ENCODE results near the gene GRIFIN. TPM values are rescaled to one million over a fixed set of nuclear protein-coding genes. Genes with fewer than 3 reads are reported as not detected.
A peak's percentile ranks its signal among the peaks of the same experiment; 100 is the strongest.

Gene GRIFIN
- total RNA-seq, 6 donors from 2014 or later, result not detected

DNA sequence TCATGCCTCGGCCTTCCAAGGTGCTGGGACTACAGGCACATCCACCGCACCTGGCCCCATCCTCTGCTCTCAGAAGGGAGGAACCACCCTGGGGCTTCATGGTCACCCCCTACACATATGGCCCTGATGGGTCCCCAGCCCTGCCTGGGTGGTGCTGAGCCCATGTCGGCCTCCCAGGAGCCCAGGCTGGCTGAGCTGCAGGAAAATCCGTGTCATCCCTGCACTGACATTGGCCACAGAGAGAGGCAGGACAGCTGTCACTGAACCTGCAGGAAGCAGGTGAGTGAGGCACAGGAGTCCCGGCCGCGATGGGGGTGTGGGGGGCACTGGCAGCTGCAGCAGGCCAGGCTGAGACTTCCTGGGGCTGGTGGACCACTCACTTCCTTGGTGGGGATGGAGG lies 8.0 kb downstream of the GRIFIN start:
- 67% methylated on average over 5 of the region's 7 CpGs; no CpG with 5 or more reads in 1 of the 2 donors for WGBS, 2 donors
- Histone ChIP-seq H3K9me3 (no peaks in the 10 kb centered on the region), H3K27me3 (no peaks in the 10 kb centered on the region), H3K4me1 (peaks cover 7 to 15% (median 11%) of the 10 kb centered on the region in 4 donors), H3K27ac (no peak overlapping the region), H3K36me3 (no peaks in the 10 kb centered on the region), H3K4me3 (no peak overlapping the region)
- TF ChIP-seq POLR2A (IDR thresholded peaks at IDR 0.05) (no peak), EP300 (IDR thresholded peaks at IDR 0.05) (no peak), POLR2AphosphoS5 (IDR thresholded peaks at IDR 0.05) (no peak)
- TF ChIP-seq, protein P1, sequence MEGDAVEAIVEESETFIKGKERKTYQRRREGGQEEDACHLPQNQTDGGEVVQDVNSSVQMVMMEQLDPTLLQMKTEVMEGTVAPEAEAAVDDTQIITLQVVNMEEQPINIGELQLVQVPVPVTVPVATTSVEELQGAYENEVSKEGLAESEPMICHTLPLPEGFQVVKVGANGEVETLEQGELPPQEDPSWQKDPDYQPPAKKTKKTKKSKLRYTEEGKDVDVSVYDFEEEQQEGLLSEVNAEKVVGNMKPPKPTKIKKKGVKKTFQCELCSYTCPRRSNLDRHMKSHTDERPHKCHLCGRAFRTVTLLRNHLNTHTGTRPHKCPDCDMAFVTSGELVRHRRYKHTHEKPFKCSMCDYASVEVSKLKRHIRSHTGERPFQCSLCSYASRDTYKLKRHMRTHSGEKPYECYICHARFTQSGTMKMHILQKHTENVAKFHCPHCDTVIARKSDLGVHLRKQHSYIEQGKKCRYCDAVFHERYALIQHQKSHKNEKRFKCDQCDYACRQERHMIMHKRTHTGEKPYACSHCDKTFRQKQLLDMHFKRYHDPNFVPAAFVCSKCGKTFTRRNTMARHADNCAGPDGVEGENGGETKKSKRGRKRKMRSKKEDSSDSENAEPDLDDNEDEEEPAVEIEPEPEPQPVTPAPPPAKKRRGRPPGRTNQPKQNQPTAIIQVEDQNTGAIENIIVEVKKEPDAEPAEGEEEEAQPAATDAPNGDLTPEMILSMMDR (IDR thresholded peaks at IDR 0.05), result no peak
- DNase-seq (peak in 1 of 2 donors; percentile 56), ATAC-seq (ENCODE audit: low FRiP score in 2 of 2) (peak in 1 of 2 donors; percentile 6)

DNA sequence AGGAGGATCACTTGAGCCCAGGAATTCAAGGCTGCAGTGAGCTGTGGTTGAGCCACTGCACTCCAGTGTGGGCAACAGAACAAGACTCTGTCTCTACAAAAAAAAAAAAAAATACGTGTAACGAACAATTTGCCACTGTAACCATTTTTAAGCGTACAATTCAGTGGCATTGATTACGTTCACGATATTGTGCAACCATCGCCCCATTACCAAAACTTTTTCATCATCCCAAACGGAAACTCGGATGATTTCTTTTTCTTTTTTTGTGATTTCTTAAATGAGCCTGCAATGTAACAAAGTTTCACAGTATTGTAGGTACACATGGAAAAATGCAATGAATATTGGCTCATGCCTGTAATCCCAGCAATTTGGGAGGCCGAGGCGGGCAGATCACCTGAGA lies 9.5 kb downstream of the GRIFIN start:
- no peak overlapping the region for H3K4me3 ChIP-seq
- no peak for TF ChIP-seq EP300 (IDR thresholded peaks at IDR 0.05)
- no peak for TF ChIP-seq POLR2A (IDR thresholded peaks at IDR 0.05)
- TF ChIP-seq, protein P1 (IDR thresholded peaks at IDR 0.05), result no peak
- no peak for TF ChIP-seq POLR2AphosphoS5 (IDR thresholded peaks at IDR 0.05)
- 83 to 91% methylated on average over 10 of the region's 10 CpGs for WGBS, 2 donors

DNA sequence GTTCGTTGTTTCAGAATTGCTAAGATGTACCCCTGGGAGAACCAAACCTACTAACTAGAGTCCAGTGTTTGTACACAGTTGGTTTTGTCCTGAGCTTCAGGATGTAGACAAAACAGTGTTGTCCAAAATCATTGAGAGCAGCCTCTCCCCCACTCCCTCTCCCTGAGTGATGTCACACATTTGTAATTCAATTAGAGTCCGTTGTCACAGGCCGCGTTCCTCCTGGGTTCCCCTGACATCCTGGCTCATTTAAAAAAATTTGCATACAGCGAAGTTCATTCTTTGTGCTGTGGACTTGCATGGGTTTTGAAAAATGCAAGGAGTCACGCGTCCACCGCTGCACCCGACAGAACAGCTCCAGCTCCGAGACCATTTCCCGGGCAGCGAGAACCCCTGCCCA lies 10.3 kb downstream of the GRIFIN start:
- ATAC-seq (ENCODE audit: low FRiP score in 2 of 2) (no peak), DNase-seq (no peak)
- H3K27me3 ChIP-seq, result no peaks in the 10 kb centered on the region
- no peak overlapping the region for H3K27ac ChIP-seq
- no peaks in the 10 kb centered on the region for H3K9me3 ChIP-seq
- no peak overlapping the region for H3K4me3 ChIP-seq
- no peaks in the 10 kb centered on the region for H3K36me3 ChIP-seq
- WGBS, 2 donors, result 80 to 85% methylated on average over 12 of the region's 12 CpGs
- TF ChIP-seq EP300 (IDR thresholded peaks at IDR 0.05) (no peak), POLR2AphosphoS5 (IDR thresholded peaks at IDR 0.05) (no peak), POLR2A (IDR thresholded peaks at IDR 0.05) (no peak)
- TF ChIP-seq, protein P1 (IDR thresholded peaks at IDR 0.05), result no peak
- H3K4me1 ChIP-seq, result peaks cover 0 to 5% (median 2%) of the 10 kb centered on the region in 4 donors

More for the DNA sequence above, 9.5 kb downstream of the GRIFIN start:
- ATAC-seq (ENCODE audit: low FRiP score in 2 of 2) (no peak), DNase-seq (no peak)
- H3K27ac ChIP-seq, result no peak overlapping the region
- H3K27me3 ChIP-seq, result no peaks in the 10 kb centered on the region
- H3K36me3 ChIP-seq, result no peaks in the 10 kb centered on the region
- no peaks in the 10 kb centered on the region for H3K9me3 ChIP-seq
- H3K4me1 ChIP-seq, result peaks cover 6 to 12% (median 9%) of the 10 kb centered on the region in 4 donors

DNA sequence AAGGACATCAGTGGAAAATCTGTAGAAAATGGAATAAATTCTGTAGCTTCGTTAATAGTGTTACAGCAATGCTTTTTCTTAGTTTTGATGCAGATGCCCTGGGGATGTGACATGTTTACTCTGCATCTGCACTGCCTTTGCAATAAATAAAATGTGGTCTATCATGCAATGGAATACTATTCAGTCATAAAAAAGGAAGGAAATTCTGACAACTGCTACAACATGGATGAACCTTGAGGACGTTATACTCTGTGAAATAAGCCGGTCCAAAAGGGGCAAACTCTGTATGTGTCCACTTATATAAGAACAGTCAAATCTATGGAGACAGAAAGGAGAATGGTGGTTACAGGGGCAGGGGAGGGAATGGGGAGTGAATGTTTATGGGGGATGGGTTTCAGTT lies 13.5 kb downstream of the GRIFIN start:
- no peak overlapping the region for H3K4me3 ChIP-seq
- DNase-seq (no peak), ATAC-seq (ENCODE audit: low FRiP score in 2 of 2) (no peak)
- no peaks in the 10 kb centered on the region for H3K27me3 ChIP-seq
- H3K9me3 ChIP-seq, result no peaks in the 10 kb centered on the region
- H3K4me1 ChIP-seq, result no peaks in the 10 kb centered on the region
- H3K36me3 ChIP-seq, result no peaks in the 10 kb centered on the region
- TF ChIP-seq, protein P1 (IDR thresholded peaks at IDR 0.05), result no peak
- no peak for TF ChIP-seq EP300 (IDR thresholded peaks at IDR 0.05)
- TF ChIP-seq POLR2AphosphoS5 (IDR thresholded peaks at IDR 0.05), result no peak
- no peak for TF ChIP-seq POLR2A (IDR thresholded peaks at IDR 0.05)
- no peak overlapping the region for H3K27ac ChIP-seq
- 89 to 94% methylated on average over 3 of the region's 3 CpGs for WGBS, 2 donors
